Stomach (tissue), 4 donors: ENCODE measurements around the gene ODAD4.

Experiments used
- EP300 ChIP-seq: sonication (generic); formaldehyde crosslinking; IDR thresholded peaks from one replicate; pipeline ENCODE4 v1.6.1; 2017; ENCODE audit warnings: antibody characterized with exemption
- POLR2A ChIP-seq, 4 donors: fragments of 450-650 bp; IDR thresholded peaks; one replicate each; pipeline ENCODE4 v1.6.1; 2016; ENCODE audit warnings: antibody characterized with exemption in 4 of 4, control low read depth in 2 of 4, mild to moderate bottlenecking in 1 of 4, moderate library complexity in 1 of 4
- TF ChIP-seq, protein P1 (sequence below), 7 experiments: fragments of 450-650 bp in 4 of 7; fragments of 200-600 bp in 3 of 7; sonication (generic) in 3 of 7; IDR thresholded peaks; one replicate each; pipeline ENCODE4 v1.5.1; 2016 to 2019; ENCODE audit warnings: antibody characterized with exemption in 7 of 7, control low read depth in 2 of 7, mild to moderate bottlenecking in 1 of 7

DNA sequence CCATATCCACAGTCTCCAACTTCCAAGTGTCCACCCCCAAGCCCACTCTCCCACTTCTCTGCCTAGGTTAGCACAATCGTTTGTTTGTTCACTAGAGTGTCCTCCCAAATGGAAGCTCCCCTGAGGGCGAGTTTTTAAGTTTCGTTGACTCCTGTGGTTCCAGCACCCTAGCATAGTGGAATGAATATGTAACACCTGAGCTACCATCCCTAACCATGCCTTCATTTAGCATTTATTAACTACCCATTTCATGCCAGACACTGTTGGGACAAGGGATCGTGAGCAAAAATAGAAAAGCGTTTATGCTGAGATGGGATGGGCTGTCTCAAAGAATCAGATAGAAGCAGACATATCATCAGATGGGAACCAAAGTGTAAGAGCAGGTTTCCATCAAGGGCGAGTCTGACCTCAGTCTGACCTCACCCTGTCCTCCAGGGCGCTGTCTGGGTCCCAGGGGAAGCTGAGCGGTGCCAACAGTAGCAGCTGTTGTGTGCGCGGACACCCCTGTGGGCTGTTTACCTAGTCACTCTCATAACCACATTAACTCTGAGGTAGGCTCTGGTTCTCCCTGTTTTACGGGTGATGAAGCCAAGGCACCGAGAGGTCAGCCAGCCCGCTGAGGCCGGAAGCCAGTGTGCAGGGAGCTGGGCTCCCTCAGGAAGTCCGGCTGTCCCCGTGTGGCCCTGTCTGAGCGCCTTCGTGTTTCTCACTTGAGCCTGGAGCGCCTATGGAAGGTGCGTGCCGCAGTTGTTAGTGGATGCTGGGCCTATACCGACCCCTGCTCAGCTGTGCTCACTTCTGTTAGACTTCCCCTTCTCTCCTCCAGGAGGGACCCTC is 42.4 kb downstream of the ODAD4 start:
- TF ChIP-seq EP300, result no peak
- TF ChIP-seq POLR2A (IDR thresholded peaks at IDR 0.05), result no peak
- TF ChIP-seq, protein P1, sequence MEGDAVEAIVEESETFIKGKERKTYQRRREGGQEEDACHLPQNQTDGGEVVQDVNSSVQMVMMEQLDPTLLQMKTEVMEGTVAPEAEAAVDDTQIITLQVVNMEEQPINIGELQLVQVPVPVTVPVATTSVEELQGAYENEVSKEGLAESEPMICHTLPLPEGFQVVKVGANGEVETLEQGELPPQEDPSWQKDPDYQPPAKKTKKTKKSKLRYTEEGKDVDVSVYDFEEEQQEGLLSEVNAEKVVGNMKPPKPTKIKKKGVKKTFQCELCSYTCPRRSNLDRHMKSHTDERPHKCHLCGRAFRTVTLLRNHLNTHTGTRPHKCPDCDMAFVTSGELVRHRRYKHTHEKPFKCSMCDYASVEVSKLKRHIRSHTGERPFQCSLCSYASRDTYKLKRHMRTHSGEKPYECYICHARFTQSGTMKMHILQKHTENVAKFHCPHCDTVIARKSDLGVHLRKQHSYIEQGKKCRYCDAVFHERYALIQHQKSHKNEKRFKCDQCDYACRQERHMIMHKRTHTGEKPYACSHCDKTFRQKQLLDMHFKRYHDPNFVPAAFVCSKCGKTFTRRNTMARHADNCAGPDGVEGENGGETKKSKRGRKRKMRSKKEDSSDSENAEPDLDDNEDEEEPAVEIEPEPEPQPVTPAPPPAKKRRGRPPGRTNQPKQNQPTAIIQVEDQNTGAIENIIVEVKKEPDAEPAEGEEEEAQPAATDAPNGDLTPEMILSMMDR (IDR thresholded peaks at IDR 0.05), result no peak
